Measurements from ENCODE around the gene UPP1.
"Not testable (repeated sequence)": the region's sequence is repeated elsewhere in the genome, so short reads cannot be mapped to it uniquely, and the experiment has no call there.

Gene UPP1

DNA sequence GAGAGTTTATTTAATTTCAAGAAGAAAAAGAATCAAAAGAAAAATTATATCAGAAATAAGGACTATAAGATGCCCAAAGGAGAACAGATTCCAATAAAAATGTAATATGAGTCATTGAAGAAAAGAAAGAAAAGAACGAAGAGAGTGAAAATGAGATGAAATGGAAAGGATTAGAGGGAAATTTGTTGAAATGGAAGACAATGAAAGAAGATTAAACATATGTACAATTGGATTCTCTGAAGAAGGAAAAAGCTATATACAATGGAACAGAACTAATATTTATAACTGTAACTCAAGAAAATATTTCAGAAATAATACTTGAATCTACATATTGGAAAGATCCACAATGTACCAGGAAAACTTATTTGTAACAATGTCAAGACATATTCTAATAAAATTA lies 25.1 kb upstream of the UPP1 start:
- DNase-seq (ENCODE audit: low read depth) = no peak
- no peak overlapping the region for H3K4me3 ChIP-seq (ENCODE audit: low read depth, low read length)
- TF ChIP-seq, protein P1, sequence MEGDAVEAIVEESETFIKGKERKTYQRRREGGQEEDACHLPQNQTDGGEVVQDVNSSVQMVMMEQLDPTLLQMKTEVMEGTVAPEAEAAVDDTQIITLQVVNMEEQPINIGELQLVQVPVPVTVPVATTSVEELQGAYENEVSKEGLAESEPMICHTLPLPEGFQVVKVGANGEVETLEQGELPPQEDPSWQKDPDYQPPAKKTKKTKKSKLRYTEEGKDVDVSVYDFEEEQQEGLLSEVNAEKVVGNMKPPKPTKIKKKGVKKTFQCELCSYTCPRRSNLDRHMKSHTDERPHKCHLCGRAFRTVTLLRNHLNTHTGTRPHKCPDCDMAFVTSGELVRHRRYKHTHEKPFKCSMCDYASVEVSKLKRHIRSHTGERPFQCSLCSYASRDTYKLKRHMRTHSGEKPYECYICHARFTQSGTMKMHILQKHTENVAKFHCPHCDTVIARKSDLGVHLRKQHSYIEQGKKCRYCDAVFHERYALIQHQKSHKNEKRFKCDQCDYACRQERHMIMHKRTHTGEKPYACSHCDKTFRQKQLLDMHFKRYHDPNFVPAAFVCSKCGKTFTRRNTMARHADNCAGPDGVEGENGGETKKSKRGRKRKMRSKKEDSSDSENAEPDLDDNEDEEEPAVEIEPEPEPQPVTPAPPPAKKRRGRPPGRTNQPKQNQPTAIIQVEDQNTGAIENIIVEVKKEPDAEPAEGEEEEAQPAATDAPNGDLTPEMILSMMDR (IDR thresholded peaks at IDR 0.05; ENCODE audit: insufficient read depth, low read depth, low read length, missing control alignments) = no peak

DNA sequence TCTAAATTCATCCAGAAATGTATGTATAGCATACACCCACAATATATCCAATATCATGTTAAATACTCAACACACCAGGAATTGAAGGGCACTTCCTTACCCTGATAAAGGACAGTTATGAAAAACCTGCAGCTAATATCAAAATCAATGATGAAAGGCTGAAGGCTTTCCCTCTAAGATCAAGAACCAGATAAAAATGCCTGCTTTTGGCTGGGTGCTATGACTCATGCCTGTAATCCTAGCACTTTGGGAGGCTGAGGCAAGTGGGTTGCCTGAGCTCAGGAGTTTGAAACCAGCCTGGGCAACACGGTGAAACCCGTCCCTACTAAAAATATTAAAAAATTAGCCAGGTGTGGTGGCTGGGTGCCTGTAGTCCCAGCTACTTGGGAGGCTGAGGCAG lies 21.6 kb upstream of the UPP1 start:
- no peak overlapping the region for H3K4me3 ChIP-seq (ENCODE audit: low read depth, low read length)
- DNase-seq (ENCODE audit: low read depth) = no peak

DNA sequence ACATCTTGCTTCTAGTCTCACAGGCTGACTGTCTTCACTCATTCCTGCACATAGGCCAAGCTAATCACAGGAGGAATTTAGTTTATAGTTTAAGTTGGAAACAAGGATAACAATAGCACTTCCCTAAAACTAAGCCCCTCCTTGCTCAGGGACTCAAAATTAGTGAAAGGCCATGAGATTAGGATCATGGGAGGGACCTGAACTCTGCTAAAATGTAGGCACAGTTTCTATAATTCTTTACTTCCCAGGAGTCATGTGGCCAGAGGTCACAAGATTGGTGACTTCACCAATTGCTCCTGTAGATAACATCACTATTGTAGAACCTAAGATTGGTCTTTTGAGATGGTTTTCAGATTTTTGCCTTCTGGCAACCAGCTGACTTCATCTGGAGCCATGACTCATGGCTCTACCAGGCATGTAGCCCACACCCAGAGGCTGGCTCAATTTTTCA lies 14.8 kb upstream of the UPP1 start:
- TF ChIP-seq, protein P1 (IDR thresholded peaks at IDR 0.05; ENCODE audit: insufficient read depth, low read depth, low read length, missing control alignments) = no peak
- H3K4me3 ChIP-seq (ENCODE audit: low read depth, low read length) = no peak overlapping the region
- no peak for DNase-seq (ENCODE audit: low read depth)

More for the DNA sequence above, 21.6 kb upstream of the UPP1 start:
- TF ChIP-seq, protein P1 (IDR thresholded peaks at IDR 0.05; ENCODE audit: insufficient read depth, low read depth, low read length, missing control alignments) = no peak

DNA sequence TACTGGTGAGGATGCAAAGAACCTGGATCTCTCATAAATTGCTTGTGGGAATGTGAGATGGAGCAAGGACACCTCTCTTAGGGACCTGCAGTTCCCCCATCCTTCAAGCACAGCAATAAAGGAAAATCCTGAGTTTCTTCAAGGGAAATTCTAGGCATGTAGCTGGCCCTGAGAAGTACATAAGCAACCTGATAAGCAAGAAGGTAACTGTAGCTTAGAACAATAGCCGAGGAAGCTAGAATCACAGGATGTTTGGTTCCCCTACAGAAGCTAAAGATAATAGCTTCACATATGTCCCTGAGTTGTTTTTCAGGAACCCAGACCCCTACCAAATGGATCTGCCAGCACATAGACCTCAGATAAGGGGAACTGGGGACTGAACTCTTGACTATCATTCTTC lies 11.6 kb upstream of the UPP1 start:
- H3K4me3 ChIP-seq (ENCODE audit: low read depth, low read length) = no peak overlapping the region
- TF ChIP-seq, protein P1 (IDR thresholded peaks at IDR 0.05; ENCODE audit: insufficient read depth, low read depth, low read length, missing control alignments) = no peak

DNA sequence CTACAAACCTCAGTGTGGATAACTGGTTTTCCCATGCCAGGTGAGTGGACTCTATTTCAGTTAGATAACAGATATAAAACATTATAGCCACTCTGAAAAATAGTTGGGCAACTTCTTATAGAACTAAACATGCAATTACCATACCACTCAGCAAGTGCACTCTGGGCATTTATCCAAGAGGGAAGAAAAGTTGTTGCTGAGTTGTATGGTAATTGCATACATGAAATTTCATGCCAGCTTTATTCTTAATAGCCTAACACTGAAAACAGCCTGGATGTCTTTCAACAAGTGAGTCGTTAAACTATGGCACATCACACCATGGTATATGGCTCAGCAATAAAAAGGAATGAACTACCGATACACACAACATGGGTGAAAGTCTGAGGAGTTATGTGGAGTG lies 10.6 kb upstream of the UPP1 start:
- no peak overlapping the region for H3K4me3 ChIP-seq (ENCODE audit: low read depth, low read length)
- TF ChIP-seq, protein P1 (IDR thresholded peaks at IDR 0.05; ENCODE audit: insufficient read depth, low read depth, low read length, missing control alignments) = no peak
- DNase-seq (ENCODE audit: low read depth) = no peak

More for the DNA sequence above, 11.6 kb upstream of the UPP1 start:
- DNase-seq (ENCODE audit: low read depth) = no peak

DNA sequence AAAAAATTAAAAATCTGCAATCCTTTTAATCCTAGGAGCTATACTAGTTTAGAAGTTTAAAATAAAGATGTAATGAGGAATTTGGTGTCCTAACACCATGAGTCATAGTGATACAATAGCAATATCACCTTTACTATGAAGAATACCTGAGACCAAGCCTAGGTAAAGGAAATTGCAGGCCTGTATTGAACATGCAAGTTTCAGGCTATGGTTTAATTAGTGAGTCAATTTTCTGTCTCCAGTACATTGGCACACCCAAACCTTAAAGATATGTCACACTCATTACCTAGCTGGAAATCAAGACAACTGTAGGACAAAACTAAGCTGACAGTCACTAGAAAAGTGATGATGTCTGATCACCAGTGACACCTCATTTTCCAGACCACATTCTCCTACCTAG lies 6.7 kb upstream of the UPP1 start:
- not testable (repeated sequence) for H3K4me3 ChIP-seq (ENCODE audit: low read depth, low read length); DNase-seq (ENCODE audit: low read depth)

DNA sequence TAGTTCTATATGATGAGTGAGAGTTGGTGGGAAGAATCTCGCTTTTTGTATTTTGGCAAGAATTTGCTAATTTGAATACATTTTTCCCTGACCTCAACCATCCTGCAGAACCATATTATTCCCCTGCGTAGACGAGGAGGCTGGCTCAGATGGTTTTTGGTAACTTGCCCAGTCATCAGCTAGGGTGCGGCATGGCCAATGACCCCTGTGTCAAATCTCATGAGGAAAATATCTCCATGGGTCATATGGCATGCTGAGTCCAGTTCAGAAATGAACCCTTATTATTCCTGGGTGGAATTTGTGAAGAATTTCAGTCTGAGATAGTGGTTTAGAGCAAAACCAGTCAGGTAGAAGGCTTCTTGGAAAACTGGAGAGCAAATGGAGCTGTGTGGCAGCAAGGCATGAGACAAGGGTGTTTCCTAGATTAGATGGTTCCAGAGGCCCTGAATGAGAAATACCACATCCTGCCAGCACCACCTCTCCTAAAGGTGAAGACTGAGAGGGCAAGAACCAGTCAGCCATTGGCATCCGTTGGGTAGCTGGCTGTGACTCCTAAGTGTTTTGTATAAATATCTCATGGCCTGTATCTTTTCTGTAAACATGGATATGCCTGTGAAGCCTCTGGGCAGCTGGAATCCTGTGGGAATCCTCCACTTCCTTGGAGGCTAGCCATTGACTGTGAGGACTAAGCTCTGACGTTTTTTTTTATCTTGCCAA lies 5.8 kb upstream of the UPP1 start:
- no peak overlapping the region for H3K4me3 ChIP-seq (ENCODE audit: low read depth, low read length)
- TF ChIP-seq, protein P1 (IDR thresholded peaks at IDR 0.05; ENCODE audit: insufficient read depth, low read depth, low read length, missing control alignments) = no peak
- peak; percentile 16 for DNase-seq (ENCODE audit: low read depth)
